ENCODE results near the gene SKI.

SKI gene

DNA sequence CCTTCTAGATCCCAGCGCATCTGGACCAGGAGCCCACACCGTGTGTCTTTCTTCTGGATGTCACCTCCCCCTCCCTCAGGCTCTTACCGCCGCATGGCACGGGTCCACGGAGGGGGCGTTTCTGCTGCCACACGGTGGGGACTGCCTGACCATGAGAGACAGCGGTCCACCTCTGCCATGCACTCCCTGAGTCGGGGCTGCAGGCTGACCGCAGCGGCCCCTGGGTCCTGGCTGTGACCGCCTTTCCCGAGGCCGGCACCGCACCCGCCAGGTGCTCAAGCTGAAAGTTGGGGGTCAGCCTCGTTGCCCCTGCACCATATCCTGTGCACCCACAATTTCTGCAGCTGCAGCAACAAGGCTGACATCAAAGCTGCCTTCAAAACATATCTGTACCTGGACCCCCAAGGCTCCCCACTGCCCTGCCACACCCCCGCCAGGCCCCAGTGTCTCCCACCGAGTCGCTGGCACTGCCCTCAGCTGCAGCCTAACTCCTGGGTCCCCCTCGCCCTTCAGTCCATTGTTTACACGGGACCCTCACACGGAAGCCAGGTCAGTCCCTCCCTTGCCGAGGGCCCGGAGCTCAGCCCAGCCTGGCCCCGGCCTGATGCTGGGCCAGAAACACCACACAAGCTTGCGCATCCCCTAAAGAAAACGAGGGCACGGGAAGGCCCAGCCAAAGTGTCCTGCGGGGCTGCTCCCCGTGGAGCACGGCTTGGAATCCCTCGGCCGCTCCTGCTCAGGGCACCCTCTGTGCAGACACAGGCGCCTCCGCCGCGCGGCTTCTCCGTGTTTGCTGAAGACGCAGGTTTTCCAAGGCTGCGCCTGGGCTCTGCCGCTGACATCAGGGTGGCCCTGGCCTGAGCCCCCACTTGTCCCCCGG is 111.3 kb downstream of the SKI start:
- no peak for DNase-seq (ENCODE audit: low read depth)

DNA sequence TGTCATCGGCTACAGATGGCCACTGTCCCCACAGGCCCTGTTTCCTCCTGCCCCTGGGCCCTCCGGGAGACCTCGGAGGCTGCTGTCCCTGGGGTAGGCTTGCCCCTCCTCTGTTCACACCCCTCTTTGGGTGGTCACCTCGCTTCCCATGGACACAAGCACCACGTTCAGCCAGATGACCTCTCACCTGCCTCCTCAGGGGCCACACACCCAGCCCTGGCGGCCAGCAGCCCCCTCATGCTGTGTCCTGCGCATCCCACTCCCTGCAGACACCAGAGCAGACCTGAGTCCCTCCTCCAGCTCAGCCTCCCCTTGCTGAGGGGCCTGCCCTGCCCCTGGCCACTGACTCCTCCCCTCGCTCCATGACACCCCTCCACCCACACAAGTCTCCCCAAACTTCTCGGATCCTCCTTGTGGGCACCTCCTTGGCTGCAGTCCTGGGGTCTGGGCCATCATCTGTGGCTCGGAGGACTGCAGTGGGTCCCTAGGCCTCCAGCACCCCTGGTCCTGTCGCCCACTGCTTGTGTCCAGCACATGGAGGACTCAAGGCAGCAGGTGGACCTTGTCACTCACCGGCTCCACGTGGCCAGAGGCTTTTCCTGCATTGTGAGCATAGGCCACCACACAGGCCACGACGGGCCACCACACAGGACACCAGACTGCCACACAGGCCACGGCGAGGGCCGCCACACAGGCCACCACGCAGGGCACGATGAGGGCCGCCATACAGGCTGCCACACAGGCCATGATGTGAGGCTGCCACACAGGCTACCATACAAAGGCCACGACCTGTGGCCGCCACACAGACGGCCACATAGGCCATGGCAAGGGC is 112.2 kb downstream of the SKI start:
- no peak for DNase-seq (ENCODE audit: low read depth)

DNA sequence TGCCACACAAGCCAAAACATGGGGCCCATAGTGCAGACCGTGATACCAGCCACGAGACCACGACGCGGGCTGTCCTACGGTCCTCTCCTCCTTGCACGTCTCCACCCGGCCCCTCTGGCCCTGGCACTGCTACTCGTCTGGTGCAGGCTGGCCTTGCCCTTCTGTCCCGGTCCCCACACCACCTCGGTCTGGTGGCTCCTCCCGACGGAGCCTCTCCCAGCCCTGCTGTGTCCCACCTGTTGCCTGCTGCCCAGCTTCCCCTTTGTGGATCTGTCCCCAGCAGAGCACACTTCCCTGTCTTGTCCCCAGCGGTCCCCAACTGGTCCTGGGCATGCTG is 112.8 kb downstream of the SKI start:
- no peak for DNase-seq (ENCODE audit: low read depth)

DNA sequence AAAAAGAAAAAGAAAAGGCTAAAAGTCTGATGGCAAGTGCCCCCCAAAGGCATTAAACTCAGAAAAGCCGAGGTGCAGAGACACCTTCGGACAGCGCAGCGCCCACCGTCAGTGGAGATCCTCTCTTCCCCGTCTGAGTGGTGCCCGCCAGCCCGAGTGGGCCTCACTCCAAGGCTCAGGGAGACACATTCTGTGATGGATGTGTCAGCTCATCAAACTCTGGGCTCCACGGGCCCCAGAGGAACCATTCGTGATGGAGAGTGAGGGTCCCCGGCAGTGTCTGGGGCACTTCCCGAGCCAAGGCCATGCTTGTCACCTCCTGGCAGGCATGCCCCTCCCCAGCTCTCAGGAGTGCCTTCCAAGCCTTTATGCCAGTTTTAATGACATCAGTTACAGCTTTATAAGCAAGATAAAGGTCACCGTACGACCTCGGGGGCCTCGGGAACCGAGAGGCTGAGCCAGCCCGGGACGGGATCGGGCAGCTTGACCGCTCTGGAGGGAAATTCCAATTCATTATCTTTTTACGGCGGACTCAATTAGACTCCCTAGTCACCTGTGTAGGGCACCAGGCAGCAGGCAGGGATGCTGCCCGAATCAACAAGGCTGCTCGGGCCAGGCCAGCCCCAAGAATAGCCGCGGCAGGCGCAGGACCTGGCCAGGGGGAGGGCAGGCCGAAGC is 113.7 kb downstream of the SKI start:
- no peak for DNase-seq (ENCODE audit: low read depth)

DNA sequence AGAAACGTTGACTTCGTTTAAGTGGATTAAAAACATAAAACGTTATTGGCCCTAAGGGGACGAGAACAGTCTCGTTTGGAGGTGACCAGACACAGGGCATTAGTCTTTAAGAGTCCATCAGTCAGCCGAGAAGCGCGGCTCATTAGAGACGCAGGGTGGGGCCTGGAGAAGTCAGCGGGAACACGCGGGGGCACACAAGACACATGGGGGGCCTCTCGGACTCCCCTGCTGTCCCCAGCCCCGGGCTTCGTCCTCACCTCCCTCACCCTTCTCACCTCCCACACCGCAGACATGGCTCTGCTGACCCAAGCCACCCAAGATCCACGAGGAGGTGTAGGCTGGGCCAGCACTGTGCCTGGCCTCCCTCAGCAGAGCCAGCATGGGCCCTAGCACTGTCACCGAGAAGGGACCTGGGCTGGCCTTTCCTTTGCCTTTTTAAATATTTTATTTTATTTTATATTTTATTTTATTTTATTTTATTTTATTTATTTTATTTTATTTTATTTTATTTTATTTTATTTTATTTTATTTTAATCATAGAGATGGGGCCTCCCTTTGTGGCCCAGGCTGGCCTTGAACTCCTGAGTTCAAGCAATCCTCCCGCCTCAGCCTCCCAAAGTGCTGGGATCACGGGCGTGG is 114.4 kb downstream of the SKI start:
- DNase-seq (ENCODE audit: low read depth), result no peak

DNA sequence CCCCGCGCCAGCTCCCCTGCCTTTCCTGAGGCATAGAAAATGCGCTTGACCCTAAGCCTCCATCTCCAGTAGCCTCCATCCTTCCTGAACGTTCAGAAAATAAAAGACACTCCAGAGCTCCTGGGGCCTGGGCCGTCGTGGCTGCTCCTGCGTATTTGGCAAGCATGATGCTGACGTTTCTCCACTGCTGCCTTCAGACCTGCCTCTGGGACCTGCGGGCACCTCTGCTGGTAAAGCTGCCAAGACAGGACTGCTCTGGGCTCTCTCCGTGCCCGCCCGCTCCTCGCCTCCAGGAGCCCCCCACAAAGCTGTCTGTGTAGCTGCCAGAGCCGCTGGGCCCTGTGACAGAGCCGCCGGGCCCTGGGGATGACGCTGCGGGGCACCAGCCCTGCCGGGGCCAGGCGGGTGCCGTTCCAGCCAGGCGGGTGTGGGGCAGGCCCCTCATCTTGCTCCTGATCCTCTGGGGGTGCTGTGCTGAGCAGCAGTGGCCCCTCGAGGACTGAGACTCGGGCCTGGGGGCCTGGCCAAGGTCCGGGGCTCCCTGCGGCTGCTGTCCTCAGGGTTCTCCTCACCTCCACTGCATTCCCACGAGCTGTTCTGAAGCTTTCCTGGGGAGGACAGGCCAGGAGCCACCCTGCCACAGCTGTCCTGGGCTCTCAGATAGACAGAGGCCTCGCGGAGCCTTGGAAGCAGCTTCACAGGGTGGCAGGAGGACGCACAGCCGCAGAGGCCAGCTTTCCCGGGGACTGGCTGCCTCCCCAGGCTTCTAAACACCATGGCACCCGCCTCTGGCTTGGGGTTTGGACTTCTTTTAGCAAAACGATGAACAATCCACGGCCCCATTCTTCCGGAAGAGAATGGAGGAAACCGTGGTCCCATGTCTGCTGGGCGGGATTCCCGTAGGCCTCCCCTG is 115.2 kb downstream of the SKI start:
- no peak for DNase-seq (ENCODE audit: low read depth)

DNA sequence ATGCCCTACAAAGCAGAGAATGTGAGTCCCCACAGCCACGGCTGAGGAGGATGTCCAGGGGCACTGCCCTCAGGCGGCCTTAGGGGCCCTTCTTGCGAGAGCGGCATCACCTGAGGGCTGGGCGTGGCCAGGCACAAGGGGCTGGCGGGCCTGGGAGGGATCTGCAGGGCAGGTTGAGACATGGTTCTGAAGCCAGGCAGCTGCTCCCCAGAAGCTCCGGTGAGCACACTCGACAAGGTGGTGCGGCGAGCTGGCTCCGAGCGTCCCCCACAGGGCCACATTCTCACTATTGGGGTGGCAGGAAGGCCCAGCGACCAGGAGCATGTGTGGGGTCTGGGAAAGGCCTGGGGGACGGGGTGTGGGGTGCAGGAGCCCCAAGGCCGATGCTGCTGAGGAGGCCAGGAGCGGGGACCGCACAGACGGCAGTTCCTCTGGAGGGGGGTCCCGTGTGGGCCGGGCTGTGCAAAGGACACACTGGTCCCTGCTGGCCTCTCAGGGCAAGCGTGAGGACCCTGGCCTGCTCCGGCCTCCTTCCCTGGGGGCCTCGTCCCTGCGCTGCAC is 116.1 kb downstream of the SKI start:
- no peak for DNase-seq (ENCODE audit: low read depth)

DNA sequence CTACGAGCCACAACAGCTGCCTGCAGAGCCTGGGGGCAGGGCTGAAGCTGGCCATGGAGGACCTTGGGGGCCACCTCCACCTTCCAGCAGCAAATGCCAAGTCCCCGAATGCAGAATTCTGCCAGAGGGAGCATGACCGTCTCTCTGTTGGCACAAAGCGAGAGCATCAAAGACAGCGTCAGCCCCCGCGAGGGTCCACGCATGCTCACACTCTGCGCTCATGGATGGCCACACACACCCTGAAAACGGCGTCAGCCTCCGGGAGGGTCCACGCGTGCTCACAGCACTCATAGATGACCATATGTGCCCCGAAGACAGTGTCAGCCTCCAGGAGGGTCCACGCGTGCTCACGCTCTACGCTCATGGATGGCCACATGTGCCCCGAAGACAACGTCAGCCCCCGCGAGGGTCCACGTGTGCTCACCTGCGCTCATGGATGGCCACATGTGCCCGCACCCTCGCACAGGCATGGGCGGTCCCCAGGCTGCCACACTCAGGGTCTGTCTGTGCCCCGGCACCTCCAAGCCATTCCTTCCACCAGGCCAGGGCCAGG is 116.7 kb downstream of the SKI start:
- DNase-seq (ENCODE audit: low read depth), result no peak

DNA sequence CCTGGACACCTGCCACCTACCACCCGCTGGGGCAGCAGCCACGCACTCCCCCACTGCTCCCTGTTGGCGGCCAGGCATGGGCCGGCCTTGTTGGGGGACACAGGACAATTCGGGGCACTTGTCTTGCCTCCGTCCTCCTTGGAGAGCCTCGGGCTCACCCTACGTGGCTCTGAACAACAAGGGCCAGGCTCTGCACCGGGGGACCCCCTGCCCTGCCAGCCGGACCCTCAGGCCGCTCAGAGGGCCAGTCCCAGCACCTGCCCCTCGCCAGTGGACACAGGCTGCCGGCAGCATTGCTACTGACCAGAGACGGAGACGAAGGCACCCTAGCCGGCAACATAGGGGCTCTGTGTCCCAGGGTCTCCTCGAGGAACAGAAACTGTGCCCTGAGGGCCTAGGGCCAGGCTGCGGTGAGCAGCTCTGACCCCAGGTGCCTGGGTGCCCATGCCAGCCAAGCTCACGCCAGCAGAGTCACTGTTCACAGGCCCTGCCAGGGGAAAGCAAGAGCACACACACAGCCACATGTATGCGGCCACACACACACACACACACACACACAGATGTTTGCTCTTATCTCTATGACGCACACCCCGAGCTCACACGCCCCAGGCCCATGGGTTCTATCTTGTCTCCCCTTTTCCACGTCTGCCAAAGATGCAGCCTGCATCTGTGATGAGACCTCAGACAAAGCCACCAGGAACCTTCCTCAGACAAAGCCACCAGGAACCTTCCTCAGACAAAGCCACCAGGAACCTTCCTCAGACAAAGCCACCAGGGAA is 117.4 kb downstream of the SKI start:
- no peak for DNase-seq (ENCODE audit: low read depth)

DNA sequence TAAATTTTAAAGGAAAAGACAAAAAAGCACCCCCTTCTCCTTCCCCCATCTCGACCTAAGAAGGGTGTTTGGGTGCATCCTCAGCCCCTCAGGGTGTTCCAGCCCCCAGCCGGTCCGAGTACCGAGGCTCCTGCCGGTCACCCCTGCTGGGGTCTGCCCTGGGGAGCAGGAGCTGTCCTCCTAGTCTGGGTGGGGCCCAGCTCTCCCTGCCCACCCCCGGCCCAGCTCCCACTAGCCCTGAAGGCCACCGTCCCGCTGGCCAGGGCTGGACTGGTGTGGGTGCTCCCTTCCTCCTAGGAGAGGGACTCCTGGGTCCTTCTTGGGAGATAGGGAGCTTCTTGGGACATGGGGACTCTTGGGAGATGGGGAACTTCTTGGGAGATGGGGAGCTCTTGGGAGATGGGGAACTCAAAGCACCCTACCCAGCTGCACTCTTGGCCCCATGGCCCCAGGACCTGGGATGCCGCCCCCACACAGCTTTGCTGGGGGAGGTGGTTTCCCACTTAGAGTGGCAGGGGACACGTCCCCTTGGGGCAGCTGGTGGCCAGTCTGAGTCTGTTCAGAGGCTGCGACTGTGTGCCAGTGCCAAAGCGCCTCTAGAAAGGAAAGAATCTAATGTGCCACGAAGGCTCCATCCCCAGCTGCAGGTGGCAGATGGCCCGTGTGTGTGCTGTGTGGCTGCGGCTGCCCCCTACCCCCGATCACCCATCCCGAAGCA is 118.7 kb downstream of the SKI start:
- DNase-seq (ENCODE audit: low read depth), result no peak

DNA sequence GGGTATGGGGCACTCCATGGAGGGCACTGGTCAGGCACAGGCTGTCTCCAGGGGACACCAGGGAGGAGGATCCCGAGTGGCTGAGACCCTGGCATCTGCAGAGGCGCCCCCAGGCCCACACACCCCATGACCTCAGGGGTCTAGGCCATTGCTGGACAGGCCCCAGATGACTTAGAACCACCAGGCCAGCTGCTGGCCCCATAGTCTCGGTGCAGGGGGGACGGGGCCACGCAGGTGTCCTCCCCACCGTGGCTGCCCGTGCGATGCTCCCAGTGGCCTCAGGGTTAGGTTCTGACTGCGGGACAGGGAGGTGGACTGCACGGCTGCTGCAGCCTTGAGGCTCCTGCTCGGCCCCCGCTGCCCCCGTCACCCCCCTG is 119.3 kb downstream of the SKI start:
- DNase-seq (ENCODE audit: low read depth), result no peak

DNA sequence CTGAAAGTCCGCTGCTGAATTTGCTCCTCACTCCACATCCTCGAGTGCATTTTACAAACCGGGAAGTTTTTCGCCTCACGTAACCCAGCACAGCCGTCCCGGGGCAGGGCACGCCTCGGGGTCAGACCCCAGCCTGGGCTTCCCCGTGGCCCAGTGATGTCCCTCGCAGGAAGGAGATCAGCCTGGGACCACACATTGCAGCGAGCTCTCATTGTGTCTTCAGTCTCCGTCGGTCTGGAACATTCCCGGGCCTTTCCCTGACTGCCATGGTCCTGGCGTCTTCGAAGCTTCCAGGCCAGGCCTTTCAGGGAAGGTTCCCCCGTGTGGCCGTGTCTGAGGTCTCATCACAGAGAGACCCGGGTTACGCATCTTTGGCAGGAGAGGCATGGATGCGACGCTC is 119.8 kb downstream of the SKI start:
- no peak for DNase-seq (ENCODE audit: low read depth)

DNA sequence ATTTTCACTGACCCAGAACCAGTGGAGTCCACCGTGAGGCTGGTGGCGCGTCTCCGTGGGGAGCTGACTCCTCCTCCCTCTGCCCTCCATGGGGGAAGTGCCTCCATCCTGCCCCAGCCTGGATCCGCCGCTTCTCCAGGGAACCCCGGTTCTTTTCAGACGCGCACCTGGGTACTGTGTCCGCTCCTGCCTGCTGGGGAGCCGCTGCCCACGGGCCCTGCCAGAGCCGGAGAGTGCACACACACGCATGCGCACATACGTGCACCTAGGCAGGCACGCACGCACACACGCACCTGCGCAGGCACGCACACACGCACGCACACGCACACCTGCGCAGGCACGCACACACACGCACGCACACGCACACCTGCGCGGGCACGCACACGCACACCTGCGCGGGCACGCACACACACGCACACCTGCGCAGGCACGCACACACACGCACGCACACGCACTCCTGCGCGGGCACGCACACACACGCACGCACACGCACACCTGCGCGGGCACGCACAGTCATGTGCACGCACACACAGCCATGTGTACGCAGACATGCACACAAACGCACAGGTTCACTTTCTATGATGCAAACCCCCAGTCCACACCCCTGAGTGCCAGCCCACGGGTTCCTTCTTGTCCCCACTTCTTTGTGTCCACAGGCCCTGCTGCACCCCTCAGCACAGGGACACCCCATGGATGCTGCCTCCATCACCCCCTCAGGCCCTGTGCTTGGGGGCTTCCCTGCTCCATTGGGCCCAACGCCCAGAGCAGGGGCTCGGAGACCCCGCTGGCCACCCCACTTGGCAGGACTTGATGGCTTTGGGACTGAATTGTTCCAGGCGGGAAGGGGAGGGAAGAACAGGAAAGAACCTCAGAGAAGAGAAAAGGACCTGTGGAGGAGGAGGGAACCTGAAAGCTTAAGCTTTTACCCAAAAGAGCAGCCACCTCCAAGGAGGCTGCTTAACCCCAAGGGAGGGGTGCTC is 120.5 kb downstream of the SKI start:
- DNase-seq (ENCODE audit: low read depth), result no peak

DNA sequence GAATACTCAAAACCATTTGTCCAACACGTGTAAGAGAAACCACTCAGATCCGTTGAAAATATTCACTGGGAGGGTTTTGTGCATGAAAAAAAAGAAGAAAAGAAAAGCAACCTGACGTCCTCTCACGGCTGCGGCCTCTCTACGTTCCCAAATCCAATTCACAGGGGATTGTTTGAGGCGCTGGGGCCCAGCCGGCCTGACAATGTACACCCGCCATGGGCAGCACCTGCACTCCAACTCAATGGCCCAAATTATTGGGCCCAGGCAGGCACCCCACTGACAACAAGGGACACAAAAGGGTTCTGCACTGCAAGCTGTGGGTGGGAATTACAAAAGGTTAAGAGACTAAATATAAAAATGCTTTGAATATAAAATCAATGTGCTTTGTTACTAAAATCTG is 121.7 kb downstream of the SKI start:
- DNase-seq (ENCODE audit: low read depth), result no peak

DNA sequence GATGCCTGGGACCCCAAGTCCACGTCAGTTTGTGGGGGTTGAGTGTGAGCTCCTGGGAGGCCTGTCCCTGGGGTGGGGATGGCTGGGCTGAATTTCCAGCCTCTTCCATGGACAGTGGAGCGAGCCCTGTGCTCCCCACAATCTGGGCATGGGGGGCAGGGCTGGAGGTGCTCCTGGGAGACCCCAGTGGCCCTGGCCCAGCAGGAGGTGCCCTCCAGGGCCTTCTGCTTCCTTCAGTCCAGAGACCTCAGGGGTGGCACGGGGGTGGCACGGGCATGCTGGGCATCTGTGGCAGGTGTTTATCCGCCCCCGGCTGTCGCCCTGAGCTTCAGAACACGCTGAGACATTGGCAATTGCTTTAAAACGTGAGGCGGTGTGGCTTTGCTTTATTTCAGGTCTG is 122.4 kb downstream of the SKI start:
- DNase-seq (ENCODE audit: low read depth), result no peak

DNA sequence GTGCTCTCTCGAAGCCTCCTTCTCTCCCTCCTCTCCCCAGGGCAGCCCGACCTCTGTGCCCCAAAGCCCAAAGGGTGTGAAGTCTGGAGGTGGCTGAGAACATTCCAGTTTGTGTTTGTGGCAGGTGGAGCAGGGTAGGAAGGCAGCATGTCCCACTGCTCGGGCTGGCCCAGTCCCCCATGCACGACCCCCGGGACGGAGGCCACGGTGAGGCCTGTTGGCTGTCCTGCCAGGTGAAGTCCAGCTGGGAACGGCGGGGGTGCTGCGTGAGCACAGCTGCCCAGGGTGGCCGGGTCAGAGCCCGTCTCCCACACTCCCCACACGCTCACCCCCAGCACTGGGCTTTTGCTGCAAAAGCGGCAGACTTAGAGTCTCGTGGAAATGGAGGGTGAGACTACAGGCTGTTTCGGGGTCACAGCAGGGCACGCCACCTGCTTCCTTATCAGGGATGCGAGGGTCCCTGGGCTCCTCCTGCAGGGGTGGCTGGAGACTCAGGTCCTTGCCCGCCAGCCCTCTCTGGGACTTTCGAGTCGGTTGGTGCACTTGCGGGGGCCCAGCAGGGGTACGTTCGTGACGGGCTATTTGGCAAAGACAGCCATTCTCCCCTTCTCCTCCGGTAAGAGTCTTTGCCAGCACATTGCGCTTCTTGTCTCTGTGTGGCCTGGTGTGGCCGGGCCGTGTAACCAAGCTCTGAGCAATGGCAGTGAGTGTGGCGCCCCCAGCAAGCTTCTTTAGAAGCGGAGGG is 123.0 kb downstream of the SKI start:
- no peak for DNase-seq (ENCODE audit: low read depth)

DNA sequence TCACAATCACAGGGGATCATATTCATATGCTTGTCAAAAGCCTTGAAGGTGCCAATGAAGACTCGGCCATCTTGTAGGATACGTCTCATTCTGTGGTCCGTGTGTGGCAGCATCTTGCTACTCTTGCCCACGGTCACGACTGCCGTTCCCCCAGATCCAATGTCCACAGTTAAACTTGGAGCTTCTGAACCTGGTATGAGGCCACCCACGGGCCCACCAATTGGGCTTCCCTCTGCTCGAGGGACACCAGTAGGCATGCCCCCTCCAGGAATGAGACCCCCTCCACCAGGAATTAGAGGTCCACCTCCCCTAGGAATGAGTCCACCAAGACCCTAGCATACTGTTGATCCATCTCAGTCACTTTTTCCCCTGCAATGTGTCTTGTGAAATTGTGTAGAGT is 123.6 kb downstream of the SKI start:
- no peak for DNase-seq (ENCODE audit: low read depth)
